Mesothelial cell of epicardium (in vitro differentiated cells): Measurements from ENCODE around the gene MYBPC2. TPM values are rescaled to one million over a fixed set of nuclear protein-coding genes. Genes with fewer than 3 reads are reported as not detected.
A peak's percentile ranks its signal among the peaks of the same experiment; 100 is the strongest.

Experiments used
- DNase-seq, 2 experiments: peaks; one replicate each; pipeline ENCODE4 v3.0.0; 2021; ENCODE audit warnings: low spot score in 2 of 2; ENCODE audit not compliant: unreplicated experiment in 2 of 2
- H3K27ac Mint-ChIP-seq: 2 replicates; pipeline ENCODE4 v1.8.0; 2021; ENCODE audit warnings: mixed read lengths
- H3K27me3 Mint-ChIP-seq: 2 replicates; pipeline ENCODE4 v1.8.0; 2021; ENCODE audit warnings: low read depth, mixed read lengths
- H3K36me3 Mint-ChIP-seq: 2 replicates; pipeline ENCODE4 v1.8.0; 2021; ENCODE audit warnings: mixed read lengths
- H3K4me1 Mint-ChIP-seq: 2 replicates; pipeline ENCODE4 v1.8.0; 2021; ENCODE audit warnings: mixed read lengths
- H3K4me3 Mint-ChIP-seq: 2 replicates; pipeline ENCODE4 v1.8.0; 2021; ENCODE audit warnings: mild to moderate bottlenecking, moderate library complexity, mixed read lengths
- H3K9me3 Mint-ChIP-seq: 2 replicates; pipeline ENCODE4 v1.8.0; 2021; ENCODE audit warnings: mixed read lengths
- total RNA-seq: library from RNA; stranded (reverse); gene quantifications from 3 replicates; pipeline ENCODE4 v1.2.1, GENCODE V29; 2021
- TF ChIP-seq, protein P1 (sequence below): fragments of 200-600 bp; sonication (generic); IDR thresholded peaks from one replicate; pipeline ENCODE4 v1.5.0; 2021; ENCODE audit warnings: antibody characterized with exemption; ENCODE audit not compliant: unreplicated experiment

MYBPC2 gene
- total RNA-seq, 1 donor from 2014 or later, result 1.2 TPM

DNA sequence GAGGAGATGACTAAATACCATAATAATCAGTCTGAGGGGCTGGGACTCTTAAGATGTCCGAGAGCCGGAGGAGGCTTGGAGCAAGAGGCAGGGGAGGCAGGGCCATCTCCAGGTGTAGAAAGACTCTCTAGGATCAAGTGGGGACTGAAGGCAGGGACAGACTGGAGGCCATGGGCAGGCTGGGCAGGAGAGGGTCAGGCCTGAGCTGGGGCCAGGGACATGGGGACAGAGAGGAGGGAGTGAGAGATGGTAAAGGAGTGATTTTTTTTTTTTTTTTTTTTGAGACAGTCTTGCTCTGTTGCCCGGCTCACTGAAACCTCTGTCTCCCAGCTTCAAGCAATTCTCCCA lies 76.1 kb downstream of the MYBPC2 start:
- peaks cover 2% of the 10 kb centered on the region for H3K36me3 Mint-ChIP-seq
- H3K4me3 Mint-ChIP-seq, result peak overlapping the region; percentile 22
- peaks cover 10% of the 10 kb centered on the region for H3K4me1 Mint-ChIP-seq
- DNase-seq, result no peak
- H3K27me3 Mint-ChIP-seq, result no peaks in the 10 kb centered on the region
- H3K9me3 Mint-ChIP-seq, result no peaks in the 10 kb centered on the region
- H3K27ac Mint-ChIP-seq, result peak overlapping the region; percentile 22
- TF ChIP-seq, protein P1, sequence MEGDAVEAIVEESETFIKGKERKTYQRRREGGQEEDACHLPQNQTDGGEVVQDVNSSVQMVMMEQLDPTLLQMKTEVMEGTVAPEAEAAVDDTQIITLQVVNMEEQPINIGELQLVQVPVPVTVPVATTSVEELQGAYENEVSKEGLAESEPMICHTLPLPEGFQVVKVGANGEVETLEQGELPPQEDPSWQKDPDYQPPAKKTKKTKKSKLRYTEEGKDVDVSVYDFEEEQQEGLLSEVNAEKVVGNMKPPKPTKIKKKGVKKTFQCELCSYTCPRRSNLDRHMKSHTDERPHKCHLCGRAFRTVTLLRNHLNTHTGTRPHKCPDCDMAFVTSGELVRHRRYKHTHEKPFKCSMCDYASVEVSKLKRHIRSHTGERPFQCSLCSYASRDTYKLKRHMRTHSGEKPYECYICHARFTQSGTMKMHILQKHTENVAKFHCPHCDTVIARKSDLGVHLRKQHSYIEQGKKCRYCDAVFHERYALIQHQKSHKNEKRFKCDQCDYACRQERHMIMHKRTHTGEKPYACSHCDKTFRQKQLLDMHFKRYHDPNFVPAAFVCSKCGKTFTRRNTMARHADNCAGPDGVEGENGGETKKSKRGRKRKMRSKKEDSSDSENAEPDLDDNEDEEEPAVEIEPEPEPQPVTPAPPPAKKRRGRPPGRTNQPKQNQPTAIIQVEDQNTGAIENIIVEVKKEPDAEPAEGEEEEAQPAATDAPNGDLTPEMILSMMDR, result no peak

DNA sequence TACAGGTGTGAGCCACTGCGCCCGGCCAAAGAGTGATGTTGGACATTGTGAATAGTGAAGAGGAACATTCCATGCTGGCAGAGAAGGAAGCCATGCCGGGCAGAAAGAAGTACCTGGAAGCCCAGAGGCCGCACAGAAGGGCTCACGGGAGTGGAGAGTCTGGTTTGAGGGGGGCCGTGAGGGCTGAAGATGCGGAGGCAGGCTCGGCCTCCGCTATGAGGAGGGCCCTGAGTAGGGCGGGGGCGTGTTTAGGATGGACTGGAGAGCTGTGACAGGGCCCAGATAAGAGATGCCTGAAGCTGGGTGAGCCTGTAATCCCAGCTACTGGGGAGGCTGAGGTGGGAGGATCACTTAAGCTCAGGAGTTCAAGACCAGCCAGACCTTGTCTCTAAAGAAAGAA lies 76.7 kb downstream of the MYBPC2 start:
- H3K36me3 Mint-ChIP-seq, result peaks cover 2% of the 10 kb centered on the region
- no peaks in the 10 kb centered on the region for H3K9me3 Mint-ChIP-seq
- no peak overlapping the region for H3K4me3 Mint-ChIP-seq
- peak overlapping the region; percentile 30 for H3K27ac Mint-ChIP-seq
- TF ChIP-seq, protein P1, result no peak
- no peak for DNase-seq
- H3K27me3 Mint-ChIP-seq, result no peaks in the 10 kb centered on the region
- peaks cover 10% of the 10 kb centered on the region for H3K4me1 Mint-ChIP-seq

DNA sequence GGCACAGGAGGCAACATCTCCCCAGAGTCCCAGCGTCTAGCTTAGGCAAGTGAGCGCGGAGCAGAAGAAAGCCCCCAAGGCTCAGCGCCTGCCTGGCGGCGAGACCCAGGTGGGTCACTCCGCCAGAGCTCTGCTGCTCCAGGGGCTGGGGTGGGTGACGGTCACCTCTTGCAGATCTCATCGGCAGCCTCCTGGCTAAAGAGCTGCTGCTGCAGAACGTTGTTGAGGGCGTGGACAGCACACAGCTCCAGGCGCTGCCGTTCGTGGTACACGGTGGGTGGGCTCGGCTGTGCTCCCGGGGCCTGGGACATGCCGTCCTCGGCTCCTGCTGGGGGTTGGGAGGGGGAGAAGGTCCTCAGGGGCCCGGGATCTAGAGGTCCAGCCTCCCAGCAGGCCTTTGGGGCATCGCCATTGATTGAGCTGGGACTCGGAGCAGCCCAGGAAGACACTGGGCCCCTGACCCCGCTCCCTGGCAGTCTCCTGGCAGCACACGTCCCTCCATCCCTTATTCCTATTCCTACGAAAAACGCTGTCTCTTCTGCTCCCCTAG lies 77.5 kb downstream of the MYBPC2 start:
- Mint-ChIP-seq H3K27ac (peak overlapping the region; percentile 86), H3K4me3 (peak overlapping the region; percentile 93), H3K9me3 (no peaks in the 10 kb centered on the region), H3K4me1 (peaks cover 10% of the 10 kb centered on the region), H3K27me3 (no peaks in the 10 kb centered on the region), H3K36me3 (peaks cover 2% of the 10 kb centered on the region)
- TF ChIP-seq, protein P1, result no peak
- DNase-seq, result no peak

DNA sequence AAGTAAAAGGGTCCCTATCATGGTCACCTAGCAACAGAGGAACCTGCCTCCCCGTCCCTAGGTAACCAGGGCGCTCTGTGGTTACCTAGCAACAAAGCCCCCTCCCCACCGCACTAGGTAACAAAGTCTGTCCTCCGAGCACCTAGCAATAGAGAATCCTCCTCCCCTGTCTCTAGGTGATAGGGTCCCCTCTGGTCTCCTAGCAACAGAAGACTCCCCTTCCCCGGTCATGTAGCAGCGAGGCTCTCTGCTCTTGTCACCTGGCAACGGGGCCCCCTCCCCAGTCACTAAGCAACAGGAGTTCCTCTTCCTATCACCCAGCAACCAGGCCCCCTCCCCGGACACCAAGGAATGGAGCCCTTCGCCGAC lies 78.0 kb downstream of the MYBPC2 start:
- peak overlapping the region; percentile 93 for H3K4me3 Mint-ChIP-seq
- H3K4me1 Mint-ChIP-seq, result peaks cover 10% of the 10 kb centered on the region
- peak overlapping the region; percentile 86 for H3K27ac Mint-ChIP-seq
- TF ChIP-seq, protein P1, result no peak
- no peaks in the 10 kb centered on the region for H3K27me3 Mint-ChIP-seq
- no peak for DNase-seq
- H3K36me3 Mint-ChIP-seq, result peaks cover under 1% of the 10 kb centered on the region
- no peaks in the 10 kb centered on the region for H3K9me3 Mint-ChIP-seq

DNA sequence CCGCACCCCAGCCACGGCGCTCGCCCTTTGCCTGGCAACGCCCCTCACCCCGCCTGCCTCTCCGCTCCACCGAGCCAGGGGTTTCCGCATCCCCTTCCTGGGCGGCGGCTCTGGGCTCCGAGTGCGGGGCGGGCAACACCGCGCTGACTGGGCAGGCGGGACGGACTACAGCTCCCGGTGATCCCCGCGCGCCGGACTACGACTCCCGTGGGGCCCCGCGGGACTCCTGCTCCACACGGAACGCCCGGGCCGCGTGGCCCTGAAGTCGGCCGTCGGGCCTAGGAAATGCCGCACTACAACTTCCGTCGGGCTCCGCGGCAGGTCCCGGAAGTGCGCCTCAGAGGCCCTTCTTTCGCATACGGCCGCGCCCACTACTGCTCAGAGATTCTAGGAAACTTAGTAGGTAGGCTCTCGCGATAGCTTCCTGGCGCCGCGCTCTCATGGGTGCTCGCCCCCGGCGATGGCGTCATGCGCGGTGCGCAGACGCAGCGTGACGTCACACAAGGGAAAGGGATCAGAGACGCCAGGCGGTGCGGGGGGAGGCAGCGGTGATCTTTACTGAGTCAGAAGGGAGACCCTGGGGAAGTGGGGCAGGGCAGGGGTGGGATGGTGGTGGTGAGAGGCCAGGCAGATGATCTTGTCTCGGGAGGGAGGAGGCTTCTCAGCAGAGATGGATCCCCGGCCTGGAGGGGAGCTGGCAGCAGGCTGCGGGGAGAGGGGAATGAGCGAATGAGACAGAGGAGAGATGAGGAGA lies 78.6 kb downstream of the MYBPC2 start, which contains the start of gene JOSD2:
JOSD2 (minus strand) TSS at position 123 of the 754 bp plus-strand sequence. CDS start 760 bp downstream, outside the sequence.
- Mint-ChIP-seq H3K36me3 (no peaks in the 10 kb centered on the region), H3K27me3 (no peaks in the 10 kb centered on the region), H3K9me3 (no peaks in the 10 kb centered on the region), H3K4me1 (peaks cover 10% of the 10 kb centered on the region), H3K27ac (peak within 1 kb of the TSS; percentile 100), H3K4me3 (peak within 1 kb of the TSS; percentile 93)
- DNase-seq, result peak; percentile 94 to 97
- TF ChIP-seq, protein P1, result no peak
